ENCODE results near the gene BCAP31. TPM values are rescaled to one million over a fixed set of nuclear protein-coding genes. Genes with fewer than 3 reads are reported as not detected.

The BCAP31 gene
- total RNA-seq, 1 experiment from 2014 or later = 432 TPM

DNA sequence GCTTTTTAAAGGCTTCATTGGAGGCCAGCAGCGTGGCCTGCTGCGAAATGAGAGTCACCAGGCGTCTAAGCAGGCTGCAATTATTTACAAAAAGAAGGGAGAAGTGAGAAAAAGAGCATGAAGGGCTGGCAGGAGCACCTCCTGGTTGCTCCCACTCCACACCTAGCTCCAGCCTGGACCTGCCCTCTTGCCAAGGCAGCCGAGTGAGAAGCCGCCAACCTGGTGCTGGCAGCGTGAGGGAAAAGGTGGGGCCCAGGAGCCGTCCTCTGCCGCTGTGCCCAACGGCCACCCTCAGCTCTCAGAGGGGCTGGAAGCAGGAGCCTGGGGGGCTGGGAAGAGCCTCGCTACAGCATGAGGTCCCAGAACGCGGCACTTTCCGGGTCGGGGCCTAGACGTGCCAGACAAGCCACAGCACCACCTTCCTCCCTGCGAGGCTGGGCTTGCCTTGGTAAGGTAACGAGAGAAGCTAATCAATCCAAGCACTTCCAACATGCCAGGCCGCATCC is 20.1 kb downstream of the BCAP31 start:
- intact Hi-C loops (cut with micrococcal nuclease; ENCODE audit: unreplicated experiment) = no loop called here
- CTCF ChIA-PET = no interaction called here
- no peak for TF ChIP-seq TCF7L2 (IDR thresholded peaks at IDR 0.05; ENCODE audit: low read depth, low read length)
- TF ChIP-seq POLR2AphosphoS5 (IDR thresholded peaks at IDR 0.05; ENCODE audit: low read depth, low read length) = no peak
- no peak for TF ChIP-seq SIN3A (IDR thresholded peaks at IDR 0.05; ENCODE audit: borderline replicate concordance, insufficient read depth, low read depth, low read length)
- TF ChIP-seq, protein P1, sequence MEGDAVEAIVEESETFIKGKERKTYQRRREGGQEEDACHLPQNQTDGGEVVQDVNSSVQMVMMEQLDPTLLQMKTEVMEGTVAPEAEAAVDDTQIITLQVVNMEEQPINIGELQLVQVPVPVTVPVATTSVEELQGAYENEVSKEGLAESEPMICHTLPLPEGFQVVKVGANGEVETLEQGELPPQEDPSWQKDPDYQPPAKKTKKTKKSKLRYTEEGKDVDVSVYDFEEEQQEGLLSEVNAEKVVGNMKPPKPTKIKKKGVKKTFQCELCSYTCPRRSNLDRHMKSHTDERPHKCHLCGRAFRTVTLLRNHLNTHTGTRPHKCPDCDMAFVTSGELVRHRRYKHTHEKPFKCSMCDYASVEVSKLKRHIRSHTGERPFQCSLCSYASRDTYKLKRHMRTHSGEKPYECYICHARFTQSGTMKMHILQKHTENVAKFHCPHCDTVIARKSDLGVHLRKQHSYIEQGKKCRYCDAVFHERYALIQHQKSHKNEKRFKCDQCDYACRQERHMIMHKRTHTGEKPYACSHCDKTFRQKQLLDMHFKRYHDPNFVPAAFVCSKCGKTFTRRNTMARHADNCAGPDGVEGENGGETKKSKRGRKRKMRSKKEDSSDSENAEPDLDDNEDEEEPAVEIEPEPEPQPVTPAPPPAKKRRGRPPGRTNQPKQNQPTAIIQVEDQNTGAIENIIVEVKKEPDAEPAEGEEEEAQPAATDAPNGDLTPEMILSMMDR (IDR thresholded peaks at IDR 0.05) = no peak
- TF ChIP-seq, protein P2, sequence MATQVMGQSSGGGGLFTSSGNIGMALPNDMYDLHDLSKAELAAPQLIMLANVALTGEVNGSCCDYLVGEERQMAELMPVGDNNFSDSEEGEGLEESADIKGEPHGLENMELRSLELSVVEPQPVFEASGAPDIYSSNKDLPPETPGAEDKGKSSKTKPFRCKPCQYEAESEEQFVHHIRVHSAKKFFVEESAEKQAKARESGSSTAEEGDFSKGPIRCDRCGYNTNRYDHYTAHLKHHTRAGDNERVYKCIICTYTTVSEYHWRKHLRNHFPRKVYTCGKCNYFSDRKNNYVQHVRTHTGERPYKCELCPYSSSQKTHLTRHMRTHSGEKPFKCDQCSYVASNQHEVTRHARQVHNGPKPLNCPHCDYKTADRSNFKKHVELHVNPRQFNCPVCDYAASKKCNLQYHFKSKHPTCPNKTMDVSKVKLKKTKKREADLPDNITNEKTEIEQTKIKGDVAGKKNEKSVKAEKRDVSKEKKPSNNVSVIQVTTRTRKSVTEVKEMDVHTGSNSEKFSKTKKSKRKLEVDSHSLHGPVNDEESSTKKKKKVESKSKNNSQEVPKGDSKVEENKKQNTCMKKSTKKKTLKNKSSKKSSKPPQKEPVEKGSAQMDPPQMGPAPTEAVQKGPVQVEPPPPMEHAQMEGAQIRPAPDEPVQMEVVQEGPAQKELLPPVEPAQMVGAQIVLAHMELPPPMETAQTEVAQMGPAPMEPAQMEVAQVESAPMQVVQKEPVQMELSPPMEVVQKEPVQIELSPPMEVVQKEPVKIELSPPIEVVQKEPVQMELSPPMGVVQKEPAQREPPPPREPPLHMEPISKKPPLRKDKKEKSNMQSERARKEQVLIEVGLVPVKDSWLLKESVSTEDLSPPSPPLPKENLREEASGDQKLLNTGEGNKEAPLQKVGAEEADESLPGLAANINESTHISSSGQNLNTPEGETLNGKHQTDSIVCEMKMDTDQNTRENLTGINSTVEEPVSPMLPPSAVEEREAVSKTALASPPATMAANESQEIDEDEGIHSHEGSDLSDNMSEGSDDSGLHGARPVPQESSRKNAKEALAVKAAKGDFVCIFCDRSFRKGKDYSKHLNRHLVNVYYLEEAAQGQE (IDR thresholded peaks at IDR 0.05; ENCODE audit: insufficient read depth in 1 of 2, low read depth in 2 of 2, low read length in 1 of 2) = no peak

DNA sequence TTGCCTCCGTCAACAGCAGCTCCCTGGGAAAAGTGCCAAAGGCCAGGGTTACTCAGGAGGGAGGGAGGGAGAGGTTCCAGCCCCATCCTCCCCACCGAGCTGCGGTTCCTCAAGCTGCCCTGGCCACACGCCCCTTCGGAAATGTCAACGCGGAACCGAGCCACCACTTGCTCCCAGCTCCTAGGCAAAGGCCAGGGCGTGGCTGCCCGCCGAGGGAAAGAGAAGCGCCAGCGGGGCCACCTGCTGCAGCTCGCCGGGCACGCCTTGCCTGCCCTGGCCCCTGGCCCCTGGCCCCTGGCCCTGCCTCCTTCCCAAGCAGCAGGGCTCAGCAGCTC is 21.2 kb downstream of the BCAP31 start:
- ATAC-seq (no peak), DNase-seq (ENCODE audit: low read depth, low spot score) (no peak)
- TF ChIP-seq POLR2AphosphoS5 (IDR thresholded peaks at IDR 0.05; ENCODE audit: low read depth, low read length) (no peak), SIN3A (IDR thresholded peaks at IDR 0.05; ENCODE audit: borderline replicate concordance, insufficient read depth, low read depth, low read length) (no peak), TCF7L2 (IDR thresholded peaks at IDR 0.05; ENCODE audit: low read depth, low read length) (no peak)
- TF ChIP-seq, protein P1 (IDR thresholded peaks at IDR 0.05) = no peak
- TF ChIP-seq, protein P2 (IDR thresholded peaks at IDR 0.05; ENCODE audit: insufficient read depth in 1 of 2, low read depth in 2 of 2, low read length in 1 of 2) = no peak
- Histone ChIP-seq H3K27ac (ENCODE audit: low read length) (no peak overlapping the region), H3K27me3 (ENCODE audit: control insufficient read depth, insufficient read depth, low read length) (no peaks in the 10 kb centered on the region), H3K4me3 (ENCODE audit: low read depth in 2 of 2, low read length in 2 of 2) (no peak overlapping the region), H3K9me3 (ENCODE audit: control insufficient read depth, insufficient read depth, low read depth, low read length) (no peaks in the 10 kb centered on the region), H3K36me3 (ENCODE audit: control insufficient read depth, insufficient read depth, low read length) (no peaks in the 10 kb centered on the region; the same call in 1 of the 2 replicates), H3K4me1 (ENCODE audit: control insufficient read depth, insufficient read depth, low read length) (no peaks in the 10 kb centered on the region)
- POLR2A ChIA-PET = no interaction called here
- CTCF ChIA-PET = no interaction called here
- no TSS peak for BruUV-seq (replicated peaks)
- in situ Hi-C loops (cut with HindIII; ENCODE audit: low pct_unique_long_range_greater_than_20kb, low sequenced_read_pairs) (no loop called here), intact Hi-C loops (cut with micrococcal nuclease; ENCODE audit: unreplicated experiment) (no loop called here)

More for the DNA sequence above, 20.1 kb downstream of the BCAP31 start:
- ATAC-seq (no peak), DNase-seq (ENCODE audit: low read depth, low spot score) (no peak)
- Histone ChIP-seq H3K4me1 (ENCODE audit: control insufficient read depth, insufficient read depth, low read length) (no peaks in the 10 kb centered on the region), H3K9me3 (ENCODE audit: control insufficient read depth, insufficient read depth, low read depth, low read length) (no peaks in the 10 kb centered on the region), H3K36me3 (ENCODE audit: control insufficient read depth, insufficient read depth, low read length) (no peaks in the 10 kb centered on the region; the same call in 1 of the 2 replicates), H3K27ac (ENCODE audit: low read length) (no peak overlapping the region), H3K4me3 (ENCODE audit: low read depth in 2 of 2, low read length in 2 of 2) (no peak overlapping the region), H3K27me3 (ENCODE audit: control insufficient read depth, insufficient read depth, low read length) (no peaks in the 10 kb centered on the region)
- POLR2A ChIA-PET = no interaction called here
- BruUV-seq (replicated peaks) = no TSS peak
- in situ Hi-C loops (cut with HindIII; ENCODE audit: low pct_unique_long_range_greater_than_20kb, low sequenced_read_pairs) = no loop called here

Data from Panc1 (cell line).